Activated CD8-positive, alpha-beta memory T cell treated with anti-CD3 and anti-CD28 coated beads, Interleukin-2, amount 50 U/mL, for 1 hour (primary cell): Measurements from ENCODE around the gene CERS6.

Experiments
- DNase-seq: peaks from one replicate; pipeline ENCODE4 v3.0.0-alpha.2; 2020; ENCODE audit errors: extremely low read depth

Gene CERS6

GRCh38 chr2:168667156-168667555 lies 211.1 kb downstream of the CERS6 start:
- no peak for DNase-seq

DNA sequence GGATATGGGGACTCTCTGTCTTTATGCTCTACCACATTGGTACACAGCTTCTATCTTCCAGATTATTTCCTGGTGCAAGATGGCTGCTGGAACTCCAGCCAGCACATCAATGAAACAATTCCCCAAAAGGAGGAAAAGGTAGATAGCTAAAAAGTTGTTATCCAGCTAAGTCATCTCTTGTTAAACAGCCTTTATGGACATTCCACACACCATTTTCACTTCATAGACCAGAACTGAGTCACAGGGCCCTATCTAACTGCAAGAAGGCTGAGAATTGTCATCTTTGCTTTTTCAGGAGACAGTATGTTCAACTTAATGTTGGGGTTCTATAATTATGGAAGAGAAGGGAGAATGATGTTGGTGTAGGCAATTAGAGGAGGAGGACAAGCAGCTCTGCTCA lies 213.1 kb downstream of the CERS6 start:
- DNase-seq = no peak

DNA sequence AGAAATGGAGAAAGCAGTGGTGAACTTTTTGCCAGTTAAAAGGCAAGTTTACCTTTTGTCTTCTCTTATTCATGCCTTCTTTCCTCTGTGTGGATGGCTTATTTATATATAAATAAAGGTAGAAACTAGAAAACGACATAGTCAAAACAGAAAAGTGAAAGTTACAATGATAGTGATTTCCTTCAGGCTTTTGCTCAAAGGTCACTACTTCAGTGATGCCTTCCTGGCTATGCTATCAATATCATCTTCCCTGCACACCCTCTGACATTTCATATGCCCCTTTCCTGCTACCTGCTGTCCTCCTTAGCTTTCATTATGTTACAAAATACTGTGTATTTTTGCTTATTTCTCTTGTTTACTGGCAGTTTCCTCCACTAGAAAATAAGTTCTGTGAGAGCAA lies 214.4 kb downstream of the CERS6 start:
- DNase-seq = no peak

DNA sequence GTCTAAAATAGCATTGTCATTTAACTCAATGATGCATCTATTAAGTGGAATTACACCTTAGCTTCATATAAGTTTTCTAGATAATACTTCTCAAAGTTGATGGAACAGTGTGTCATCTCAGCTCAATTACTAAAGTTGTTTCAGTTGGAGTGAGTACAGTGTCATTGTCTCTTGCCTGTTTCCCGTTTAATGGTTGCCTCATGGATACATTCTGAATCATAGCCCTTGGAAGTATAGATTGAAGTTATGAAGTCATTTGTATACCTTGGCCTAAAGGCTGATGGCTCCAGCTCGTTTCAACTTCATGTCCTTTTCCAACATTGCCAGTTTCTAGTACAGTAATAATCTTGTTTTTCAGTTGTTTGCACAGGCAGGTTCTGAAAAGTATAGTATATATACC lies 215.9 kb downstream of the CERS6 start:
- no peak for DNase-seq

GRCh38 chr2:168673265-168674189 lies 217.5 kb downstream of the CERS6 start:
- DNase-seq = no peak

DNA sequence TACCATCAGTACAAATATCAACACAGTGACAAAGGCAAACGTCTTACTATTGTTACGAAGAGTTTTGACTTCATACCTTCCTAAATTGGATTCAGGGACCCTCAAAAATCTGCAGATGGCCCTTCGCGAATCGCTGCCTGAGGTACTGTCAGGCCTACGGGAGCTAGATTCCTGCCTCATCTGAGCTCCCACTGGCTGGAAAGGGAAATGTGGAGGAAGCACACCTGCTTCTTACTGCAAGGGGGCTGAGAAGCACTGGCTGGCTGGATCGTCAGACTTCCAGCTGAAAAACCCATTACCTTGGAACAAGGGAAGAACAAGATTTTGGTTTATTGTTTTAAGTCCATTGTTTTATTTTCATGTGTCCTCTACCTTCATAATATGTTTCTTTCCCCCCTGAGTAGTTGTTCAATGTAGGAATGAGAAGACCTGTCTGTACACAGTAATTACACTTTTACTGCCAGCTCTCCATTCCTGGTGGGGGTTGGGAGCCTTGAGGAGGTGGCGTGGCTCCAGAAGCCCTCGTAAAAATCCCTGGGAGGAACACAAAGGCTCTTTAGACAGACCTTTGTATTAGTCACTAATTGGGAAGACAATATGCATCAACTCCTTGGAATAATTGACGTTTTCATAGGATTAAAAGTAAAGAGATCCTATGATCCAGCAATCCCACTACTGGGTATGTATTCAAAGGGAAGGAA lies 222.2 kb downstream of the CERS6 start:
- DNase-seq = no peak

DNA sequence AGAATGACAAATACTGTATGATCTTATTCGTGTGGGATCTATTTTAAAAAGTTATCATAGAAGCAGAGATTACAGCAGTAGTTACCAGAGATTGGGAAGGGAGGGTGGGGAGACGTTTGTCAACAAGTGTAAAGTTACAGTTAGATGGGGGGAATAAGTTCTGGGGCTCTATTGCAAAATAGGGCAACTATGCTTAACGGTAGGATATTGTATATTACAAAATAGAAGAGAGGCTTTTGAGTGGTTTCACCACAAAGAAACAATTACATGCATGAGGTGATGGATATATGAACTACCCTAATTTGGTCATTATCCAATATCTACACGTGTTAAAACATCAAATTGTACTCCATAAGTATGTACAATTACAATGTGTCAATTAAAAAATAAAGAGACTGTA lies 223.0 kb downstream of the CERS6 start:
- no peak for DNase-seq

GRCh38 chr2:168679741-168680310 lies 223.8 kb downstream of the CERS6 start:
- DNase-seq = no peak

- no peak for DNase-seq
Observed at GRCh38 chr2:168683996-168684395, 227.9 kb downstream of the CERS6 start.

DNA sequence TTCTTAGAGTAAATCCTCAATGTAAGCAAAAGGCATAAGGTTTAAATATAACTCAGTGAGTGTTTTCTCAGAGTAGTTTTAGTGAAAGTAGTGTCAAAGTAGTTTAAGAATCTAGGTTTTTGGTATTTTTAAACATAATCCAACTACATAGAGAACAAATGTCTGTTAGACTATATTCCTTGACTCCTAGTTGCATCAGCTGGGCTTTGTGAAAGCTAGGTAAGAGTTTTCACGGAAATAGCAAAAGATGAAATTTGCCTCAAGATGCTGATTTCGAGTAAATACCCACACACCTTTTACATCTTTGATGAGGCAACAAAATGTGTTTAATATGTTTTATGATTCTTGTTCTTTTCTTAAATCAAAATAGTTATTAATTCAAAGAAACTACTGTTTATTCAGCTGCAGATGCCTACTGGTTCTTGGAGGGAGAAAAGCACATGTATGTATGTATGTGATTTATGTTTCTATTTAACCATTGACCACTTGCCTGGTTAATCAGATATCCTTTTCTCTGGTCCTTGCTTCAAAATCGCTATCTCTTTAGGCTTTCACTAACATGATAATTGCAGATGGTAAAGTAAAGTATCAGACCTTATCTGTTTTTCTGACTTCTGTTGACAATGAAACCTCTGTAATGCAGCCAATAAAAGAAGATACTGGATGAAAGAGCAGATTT lies 229.0 kb downstream of the CERS6 start:
- no peak for DNase-seq

DNA sequence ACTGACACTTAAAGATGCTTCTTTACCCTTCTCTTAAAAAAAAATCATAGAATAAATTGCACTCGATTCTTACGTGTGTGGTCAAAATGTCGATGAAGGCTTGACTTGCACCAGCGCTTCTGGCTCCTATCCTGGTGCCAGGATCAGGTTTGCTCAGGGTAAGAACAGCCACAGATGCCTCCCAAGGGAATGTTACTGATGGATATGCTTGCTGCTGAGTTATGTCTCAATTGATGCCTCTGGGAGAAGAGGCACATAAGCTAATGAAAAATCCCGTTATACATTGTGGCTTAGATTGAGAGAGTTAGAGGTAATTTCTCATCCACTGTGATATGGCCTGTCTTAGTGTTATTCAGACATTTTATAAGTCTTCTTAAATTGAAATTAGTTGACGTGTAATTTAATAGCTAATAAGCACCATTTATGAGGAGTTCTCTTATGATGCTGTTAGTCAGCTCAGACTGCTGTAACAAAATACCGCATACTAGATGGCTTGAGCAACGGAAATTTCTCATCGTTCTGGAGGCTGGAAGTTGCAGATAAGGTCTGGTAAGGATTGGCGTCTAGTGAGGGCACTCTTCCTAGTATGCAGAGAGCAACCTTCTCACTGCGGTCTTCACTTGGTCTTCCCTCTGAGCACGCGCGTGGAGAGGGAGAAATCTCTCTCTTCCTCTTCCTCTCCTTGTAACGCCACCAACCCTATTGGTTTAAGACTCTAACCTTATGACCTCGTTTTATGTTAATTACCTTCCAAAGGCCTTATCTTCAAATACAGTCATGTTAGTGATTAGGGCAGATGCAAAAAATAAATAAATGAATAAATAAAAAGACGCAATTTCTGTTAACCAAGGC lies 229.8 kb downstream of the CERS6 start:
- DNase-seq = no peak

DNA sequence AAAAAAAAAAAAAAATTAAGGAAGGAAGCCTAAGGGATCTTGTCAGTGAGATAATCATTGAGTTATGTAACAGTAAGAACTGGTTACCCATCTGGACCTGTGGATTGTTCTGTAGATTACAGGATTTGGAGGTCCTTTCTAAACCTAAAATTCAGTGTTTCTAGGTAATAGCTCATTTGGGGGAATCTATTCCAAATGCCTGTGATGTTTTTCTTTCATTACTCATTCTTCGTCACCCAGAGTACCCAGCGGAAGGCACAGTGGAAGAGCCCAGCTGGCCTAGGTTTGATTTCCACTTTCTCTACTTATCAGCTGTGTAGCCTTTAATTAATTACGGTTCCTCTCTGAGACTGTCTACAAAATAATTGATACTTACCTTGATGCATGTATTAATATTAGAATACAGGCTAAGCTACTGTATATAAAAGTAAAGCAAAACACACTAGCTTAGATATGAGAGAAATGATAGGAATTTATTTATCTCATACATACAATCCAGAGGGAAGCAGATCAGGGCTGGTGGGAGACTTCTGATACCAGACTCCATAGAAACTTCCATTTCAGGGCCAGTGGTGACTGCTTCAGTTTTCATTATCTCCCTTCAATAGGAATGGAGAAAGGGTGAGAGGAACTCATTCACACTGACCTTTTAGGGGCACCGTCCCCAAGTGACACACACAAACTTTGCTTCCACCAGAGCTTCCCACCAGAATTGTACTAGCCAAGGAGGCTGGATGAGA lies 230.6 kb downstream of the CERS6 start:
- no peak for DNase-seq

DNA sequence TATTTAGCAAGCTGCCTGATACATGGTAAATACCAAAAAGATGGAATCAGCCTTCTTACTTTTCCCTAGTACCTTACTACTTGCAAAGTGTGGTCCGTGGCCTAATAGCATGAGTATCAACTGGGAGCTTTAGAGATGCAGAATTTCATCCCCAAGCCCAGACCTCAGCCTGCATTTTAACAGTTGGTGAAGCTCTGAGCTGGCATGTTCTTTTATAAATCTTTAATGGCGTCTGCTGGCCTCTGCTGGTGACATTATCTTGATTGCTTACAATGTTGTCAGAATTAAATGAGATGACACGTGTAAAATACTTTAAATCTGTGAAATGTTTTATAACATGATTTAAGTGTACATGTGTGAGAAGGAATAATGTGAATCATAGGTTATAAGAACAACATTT lies 231.2 kb downstream of the CERS6 start:
- DNase-seq = no peak

DNA sequence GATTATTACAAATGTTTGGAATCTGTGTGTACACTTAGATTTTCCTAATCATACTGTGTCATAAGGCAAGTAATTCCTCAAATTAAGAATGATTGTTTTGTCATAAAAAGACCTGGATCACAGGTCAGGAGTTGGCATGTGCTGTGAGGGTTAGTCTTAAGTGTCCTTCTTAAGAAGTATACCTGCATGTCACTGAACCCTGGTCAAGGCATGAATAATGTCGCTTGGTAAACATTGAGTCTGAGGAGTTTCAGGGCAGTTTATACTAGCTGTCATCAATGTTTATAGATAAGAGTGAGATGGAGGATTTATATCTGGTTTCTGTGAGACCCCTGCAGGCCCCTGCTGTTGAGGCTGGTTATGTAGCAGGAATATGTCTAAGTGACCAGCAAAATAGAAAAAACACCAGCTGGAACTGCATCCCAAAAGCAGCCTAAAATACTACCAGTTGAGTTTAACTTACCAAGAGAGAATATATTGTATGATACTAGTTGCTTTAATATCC lies 234.4 kb downstream of the CERS6 start:
- DNase-seq = no peak

DNA sequence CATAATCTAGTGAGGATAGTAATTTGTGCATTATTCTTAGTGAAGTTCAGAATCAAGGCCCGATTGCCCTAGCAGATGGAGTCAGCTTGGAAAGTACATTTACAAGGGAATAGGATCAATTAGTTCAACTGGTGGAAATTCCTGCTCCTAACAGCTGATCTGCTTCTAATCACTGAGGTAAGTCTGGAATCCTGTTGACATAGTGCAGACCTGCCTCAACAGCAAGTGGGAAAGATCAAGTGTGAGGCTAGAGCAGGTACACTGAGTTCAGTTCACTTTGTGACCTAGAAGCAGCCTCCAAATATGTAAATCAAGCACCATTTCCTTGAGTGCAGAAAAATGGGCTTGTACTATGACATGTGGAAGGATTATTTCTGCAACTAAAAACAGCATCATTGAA lies 235.1 kb downstream of the CERS6 start:
- no peak for DNase-seq

DNA sequence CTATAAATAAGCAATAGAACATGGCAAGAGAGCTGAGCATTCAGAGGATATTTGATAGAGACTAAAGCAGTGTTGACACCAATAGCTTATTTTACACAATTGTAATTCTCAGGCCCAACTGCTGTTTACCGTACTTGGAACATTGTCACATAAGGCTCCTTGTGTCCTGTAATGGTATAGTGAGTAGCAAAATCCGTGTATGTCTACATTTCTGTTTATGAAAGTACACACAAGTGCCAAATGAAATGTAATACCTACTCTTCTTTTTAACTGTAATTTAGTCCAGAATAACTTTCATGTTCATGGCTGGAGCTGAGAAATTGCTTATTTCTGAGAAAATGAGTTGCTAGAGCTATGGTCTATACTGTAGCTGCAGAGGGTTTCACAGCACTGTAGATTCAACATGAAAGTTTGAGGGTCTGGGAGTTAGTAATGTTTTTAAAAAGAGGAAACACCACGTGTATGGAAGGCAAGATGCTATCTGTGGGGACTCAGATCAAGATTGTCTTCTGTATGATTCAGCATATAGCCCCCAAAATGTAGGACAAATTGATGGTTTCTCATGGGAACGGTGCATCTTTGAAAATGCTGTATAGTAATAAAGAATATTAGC lies 236.2 kb downstream of the CERS6 start:
- no peak for DNase-seq

DNA sequence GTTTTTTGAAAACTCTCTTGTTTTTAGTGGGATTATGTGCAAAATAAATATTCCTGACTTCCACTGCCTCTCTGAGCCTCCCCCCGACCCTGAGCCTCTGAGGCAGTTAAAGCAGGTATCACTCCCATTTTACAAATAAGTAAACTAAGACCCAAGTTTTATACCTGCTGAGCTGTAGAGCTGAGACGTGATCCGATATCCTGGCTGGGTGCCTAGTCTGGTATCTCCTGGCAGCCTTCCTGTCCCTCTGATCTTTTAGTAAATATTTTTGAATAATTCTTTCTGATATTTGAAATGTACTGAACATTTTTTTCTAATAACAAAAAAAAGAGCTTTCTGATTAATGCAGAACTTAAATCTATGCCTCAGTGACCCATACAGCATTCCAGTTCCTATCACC lies 238.1 kb downstream of the CERS6 start:
- DNase-seq = no peak

GRCh38 chr2:168694866-168695265 lies 238.8 kb downstream of the CERS6 start:
- no peak for DNase-seq

DNA sequence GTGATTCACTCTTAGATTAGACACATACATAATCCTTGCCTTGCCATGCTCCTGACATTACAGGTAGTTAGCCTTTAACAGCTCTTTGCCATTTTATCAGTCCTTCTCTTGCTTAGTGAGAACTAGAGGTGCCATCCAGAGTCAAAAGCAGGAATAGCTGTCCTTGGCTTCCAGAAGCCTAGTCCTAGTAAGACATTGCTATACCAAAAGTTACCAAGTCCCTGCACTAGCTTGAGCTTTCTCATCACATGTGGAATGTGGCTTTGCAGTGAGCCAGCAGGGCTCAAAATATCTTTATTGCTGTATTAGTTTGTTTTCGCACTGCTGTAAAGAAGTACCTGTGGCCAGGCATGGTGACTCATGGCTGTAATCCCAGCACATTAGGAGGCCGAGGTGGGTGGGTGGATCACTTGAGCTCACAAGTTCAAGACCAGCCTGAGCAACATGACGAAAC lies 241.6 kb downstream of the CERS6 start:
- no peak for DNase-seq

DNA sequence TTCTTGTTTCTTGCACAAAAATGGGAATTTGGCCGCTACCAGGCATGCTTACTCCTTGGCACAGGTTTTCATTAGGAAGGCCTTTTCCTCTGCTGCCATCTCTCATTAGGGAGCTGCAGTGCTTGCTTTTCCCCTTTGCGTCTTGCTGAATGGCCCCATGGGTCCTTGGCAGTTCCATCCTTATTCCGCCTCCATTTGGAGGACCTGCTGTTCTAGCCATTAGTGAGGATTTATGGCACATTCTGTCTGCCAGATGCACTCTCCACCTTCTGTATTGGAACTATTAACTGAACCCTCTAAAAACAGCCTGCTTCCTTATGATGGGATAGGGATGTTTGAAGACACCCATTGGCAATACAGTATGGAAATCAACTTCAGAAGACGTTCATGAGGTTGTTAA lies 242.9 kb downstream of the CERS6 start:
- no peak for DNase-seq
